NCI-H524 (cell line): ENCODE data around the gene FGD6.

Source experiments
- DNase-seq, 2 experiments: peaks; one replicate each; lab custom pipeline; 2025; lab: John Stamatoyannopoulos, UW

The FGD6 gene

GRCh38 chr12:95083938-95084337 lies 133.3 kb downstream of the FGD6 start:
- no peak for DNase-seq

DNA sequence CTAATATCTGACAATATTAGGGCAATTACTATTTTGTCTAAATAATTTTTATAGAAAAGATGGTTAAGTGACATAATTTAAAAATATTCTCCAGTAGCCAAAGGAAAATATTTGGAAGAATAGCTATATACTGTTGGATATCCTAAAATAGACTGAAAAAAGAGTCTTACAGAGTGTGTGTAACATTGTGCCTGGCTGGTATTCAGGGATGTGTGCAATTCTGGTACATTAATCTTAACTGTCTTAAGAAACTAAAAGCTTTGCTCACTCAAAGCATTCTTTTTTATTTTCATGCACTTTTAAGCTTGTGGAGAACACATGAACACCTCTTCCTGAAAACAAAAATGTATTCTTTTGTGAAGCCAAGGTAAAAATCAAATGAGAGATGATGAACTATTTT lies 133.8 kb downstream of the FGD6 start:
- DNase-seq = no peak

DNA sequence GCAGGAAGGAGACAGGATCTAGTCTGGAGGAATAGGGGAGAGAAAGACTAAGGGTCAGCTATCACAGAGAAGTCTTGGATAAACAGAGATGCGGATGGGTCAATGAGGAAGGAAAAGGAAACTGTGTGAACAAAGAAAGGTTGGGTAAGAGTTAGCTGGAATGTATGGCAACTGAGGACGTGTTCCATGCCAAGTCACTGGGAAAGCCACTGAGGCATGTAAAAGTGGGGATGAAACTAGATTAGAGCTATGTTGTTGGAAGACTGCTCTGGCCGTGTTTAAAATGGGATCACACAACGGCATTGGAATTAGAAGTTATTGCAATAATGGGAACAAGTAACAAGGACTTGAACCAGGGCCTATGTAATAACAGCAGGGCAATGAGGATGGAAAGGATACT lies 139.9 kb downstream of the FGD6 start:
- DNase-seq = no peak

DNA sequence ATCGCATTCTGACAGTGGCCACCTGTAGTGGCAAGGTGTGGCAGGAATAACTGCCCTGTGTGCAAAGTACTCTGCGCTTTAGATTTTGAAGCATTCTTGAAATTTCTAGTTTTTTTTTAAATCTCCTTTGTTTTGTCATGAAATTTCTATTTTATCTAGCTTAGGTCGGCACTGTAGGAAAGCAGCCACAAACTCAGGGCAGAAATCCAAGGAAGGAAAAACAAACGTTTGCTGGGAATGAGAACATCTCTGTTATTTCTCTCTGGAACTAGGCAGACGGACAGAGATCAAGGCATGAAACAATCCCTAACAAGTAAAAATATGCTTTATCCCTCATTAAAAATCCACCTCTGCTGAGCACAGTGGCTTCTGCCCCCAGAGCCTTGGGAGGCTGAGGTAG lies 142.5 kb downstream of the FGD6 start:
- no peak for DNase-seq

DNA sequence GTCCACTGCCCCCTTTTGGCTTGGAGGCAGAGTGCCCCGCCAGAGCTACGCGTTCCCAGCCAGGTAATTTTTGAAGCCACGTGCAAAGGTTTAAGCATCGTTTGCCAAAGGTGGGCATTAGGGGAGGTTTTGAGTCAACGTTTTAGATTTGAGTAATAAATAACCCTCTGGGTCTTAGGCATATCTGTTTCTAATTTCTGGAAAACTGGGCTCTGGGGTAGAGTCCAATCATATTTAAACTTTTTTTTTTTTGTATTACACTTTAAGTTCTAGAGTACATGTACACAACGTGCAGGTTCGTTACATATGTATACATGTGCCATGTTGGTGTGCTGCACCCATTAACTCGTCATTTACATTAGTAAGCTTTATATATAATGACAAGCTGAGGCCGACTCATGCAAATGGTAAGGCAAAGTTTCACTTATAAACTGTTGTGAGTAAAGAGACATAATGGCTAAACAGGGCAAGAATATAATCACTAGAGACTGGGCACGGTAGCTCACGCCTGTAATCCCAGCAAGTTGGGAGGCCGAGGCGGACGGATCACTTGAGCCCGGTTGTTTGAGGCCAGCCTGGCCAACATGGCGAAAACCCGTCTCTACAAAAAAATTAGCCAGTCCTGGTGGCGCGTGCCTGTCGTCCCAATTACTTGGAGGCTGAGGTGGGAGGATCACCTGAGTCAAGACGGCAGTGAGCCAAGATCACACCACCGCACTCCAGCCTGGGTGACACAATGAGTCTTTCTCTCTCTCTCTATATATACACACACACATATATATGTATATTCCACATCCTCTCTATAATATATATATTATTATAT lies 143.4 kb downstream of the FGD6 start:
- DNase-seq = no peak

DNA sequence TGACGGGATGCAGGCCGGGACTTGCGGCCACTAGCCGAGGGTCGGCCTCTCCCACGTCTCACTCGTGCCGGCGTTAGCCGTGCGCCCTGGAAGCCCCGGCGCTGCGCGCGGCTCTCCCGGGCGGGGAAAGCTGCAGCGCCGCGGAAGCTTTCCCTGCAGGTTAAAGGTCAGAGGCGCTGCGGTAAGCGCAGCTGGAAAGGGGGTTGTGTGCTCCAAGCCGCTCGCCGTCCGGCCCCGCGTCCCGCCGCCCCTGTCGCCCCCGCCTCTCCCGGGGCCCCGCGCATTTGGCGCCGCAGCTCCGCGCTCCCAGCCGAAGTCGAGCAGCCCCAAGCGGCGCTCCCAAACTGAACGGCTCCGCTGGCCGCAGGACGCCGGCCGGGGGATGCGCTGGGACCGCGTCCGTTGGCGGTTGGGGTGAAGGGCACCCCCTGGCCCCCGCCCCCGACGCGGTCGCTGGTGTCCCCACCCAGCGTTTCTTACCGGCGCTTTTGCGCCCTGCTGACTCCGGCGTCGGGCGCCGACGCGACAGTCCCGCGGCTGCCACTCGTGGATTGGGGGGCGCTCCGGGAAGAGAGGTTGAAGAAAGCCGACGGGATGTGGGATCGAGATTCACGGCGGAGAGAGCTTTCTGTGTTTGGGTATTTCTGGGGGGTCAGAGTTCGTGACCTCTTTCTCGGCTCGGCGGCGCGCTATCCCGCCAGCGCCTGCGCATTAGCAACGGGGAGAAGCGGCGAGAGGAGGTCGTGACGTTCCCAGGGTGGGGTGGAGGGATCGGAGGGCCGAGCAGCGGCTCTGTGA lies 144.2 kb downstream of the FGD6 start, which contains the start of gene NR2C1:
TSS of gene NR2C1 (minus strand) at position 719 of the 798 bp plus-strand sequence. CDS start 6,234 bp downstream, outside the sequence.
- peak; percentile 91 to 93 for DNase-seq

- no peak for DNase-seq
These were observed 146.9 kb downstream of the FGD6 start for GRCh38 chr12:95070378-95070777.

GRCh38 chr12:95066091-95066855 lies 151.0 kb downstream of the FGD6 start:
- no peak for DNase-seq

DNA sequence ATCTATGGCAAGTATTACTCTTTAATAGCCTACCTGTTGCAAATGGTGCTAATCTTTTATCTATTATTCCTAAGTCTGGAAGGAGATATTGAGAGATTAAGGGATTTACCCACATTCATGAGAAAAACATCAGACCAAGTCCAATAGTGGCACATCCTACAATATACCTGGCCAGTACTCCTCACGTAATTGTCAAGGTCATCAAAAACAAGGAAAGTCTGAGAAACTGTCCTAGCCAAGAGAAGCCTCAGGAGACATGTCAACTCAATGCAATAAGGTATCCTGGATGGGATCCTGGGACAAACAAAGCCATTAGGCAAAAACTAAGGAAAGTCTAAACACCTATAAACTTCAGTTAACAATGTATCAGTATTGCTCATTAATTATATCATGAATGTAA lies 156.3 kb downstream of the FGD6 start:
- DNase-seq = no peak

DNA sequence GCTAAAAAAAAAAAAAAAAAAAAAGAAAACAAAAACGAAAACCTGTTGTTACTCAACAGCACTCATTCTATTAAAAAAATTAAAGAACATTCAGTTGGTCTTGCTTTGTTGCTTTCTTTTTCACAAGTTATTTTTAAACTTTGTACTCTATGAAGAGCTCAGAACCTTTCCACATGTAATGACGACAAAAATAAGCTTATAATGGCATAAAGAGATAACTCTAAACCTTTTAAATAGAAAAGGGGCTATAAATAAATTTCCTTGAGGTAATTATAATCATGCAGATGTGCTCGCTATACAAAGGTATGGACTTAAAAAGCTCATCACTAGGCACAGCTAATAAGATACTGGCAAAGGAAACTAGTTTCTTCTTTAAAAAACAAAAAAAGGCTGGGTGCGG lies 157.3 kb downstream of the FGD6 start:
- no peak for DNase-seq

- DNase-seq = no peak
These were observed 159.8 kb downstream of the FGD6 start for GRCh38 chr12:95057424-95057823.

DNA sequence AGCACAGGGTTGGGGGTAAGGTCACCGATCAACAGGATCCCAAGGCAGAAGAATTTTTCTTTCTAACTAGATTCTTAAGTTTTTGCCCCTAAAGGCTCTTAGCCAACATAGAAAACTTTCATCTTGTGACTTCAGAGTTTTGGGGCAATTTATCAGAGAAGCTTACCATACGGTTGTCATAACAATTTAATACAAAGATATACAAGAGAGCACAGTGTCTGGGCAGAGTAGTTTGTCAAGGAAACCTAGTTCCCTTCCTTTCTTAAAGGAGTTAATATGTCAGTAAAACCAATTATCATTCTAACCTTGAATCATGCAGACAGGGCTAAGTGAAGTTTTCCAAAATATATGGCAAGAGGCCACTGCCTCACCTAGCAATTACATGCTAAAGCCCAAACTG lies 162.2 kb downstream of the FGD6 start:
- DNase-seq = no peak

- peak; percentile 21 to 47 for DNase-seq
These were observed 163.1 kb downstream of the FGD6 start for GRCh38 chr12:95054206-95054605.

DNA sequence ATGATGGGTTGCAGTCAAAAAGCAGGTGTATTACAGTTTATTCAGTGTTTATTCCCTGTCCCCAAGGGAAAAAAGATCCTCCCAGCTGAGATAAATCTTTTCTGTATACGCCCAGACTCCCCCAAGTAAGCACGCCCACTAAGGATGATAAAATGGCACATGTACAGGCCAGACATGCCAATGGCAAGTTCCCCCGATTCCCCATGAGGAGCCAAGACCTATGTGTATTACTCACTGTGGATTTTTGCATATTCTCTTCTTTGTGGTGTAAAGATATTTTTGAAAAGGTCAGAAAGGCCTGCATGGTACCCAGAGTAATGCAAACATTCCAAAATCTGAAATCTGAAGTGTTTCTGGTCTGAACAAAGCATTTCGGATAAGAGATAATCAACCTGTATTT lies 166.0 kb downstream of the FGD6 start:
- DNase-seq = no peak

GRCh38 chr12:95037906-95038305 lies 179.4 kb downstream of the FGD6 start:
- no peak for DNase-seq

GRCh38 chr12:95034750-95035149 lies 182.5 kb downstream of the FGD6 start:
- no peak for DNase-seq
